Activated T-cell treated with anti-CD3 and anti-CD28 coated beads, Interleukin-2, amount 50 U/mL, for 72 hours (primary cell): ENCODE measurements around the gene TCF23. TPM values are rescaled to one million over a fixed set of nuclear protein-coding genes. Genes with fewer than 3 reads are reported as not detected.
A peak's percentile ranks its signal among the peaks of the same experiment; 100 is the strongest.
"Not testable (repeated sequence)": the region's sequence is repeated elsewhere in the genome, so short reads cannot be mapped to it uniquely, and the experiment has no call there.

ENCODE experiments used
- ATAC-seq, 2 donors: fragments of 150-1000 bp; cut with Tn5 transposase; replicated peaks in 1 of 2; 2 replicates each; pipeline ENCODE4 v1.10.0; 2021; ENCODE audit warnings: moderate library complexity in 2 of 2, mild to moderate bottlenecking in 1 of 2
- DNase-seq, 2 donors: peaks; one replicate each; pipeline ENCODE4 v3.0.0; 2021 to 2022; ENCODE audit warnings: mixed read lengths in 1 of 2
- H3K27ac Mint-ChIP-seq: one replicate; pipeline ENCODE4 v1.8.0; 2022; ENCODE audit warnings: mild to moderate bottlenecking, moderate library complexity, mixed read lengths
- H3K27me3 Mint-ChIP-seq: one replicate; pipeline ENCODE4 v1.8.0; 2022; ENCODE audit warnings: low read depth, mixed read lengths
- H3K36me3 Mint-ChIP-seq, 2 donors: one replicate each; pipeline ENCODE4 v1.8.0; 2022; ENCODE audit warnings: mixed read lengths in 2 of 2, mild to moderate bottlenecking in 1 of 2; ENCODE audit not compliant: insufficient read depth in 2 of 2
- H3K4me1 Mint-ChIP-seq: one replicate; pipeline ENCODE4 v1.8.0; 2022; ENCODE audit warnings: low read depth, mixed read lengths
- H3K4me3 Mint-ChIP-seq, 2 donors: one replicate each; pipeline ENCODE4 v1.8.0; 2022; ENCODE audit warnings: mild to moderate bottlenecking in 2 of 2, mixed read lengths in 2 of 2, moderate library complexity in 2 of 2
- H3K9me3 Mint-ChIP-seq, 2 donors: one replicate each; pipeline ENCODE4 v1.8.0; 2022; ENCODE audit warnings: mixed read lengths in 2 of 2
- total RNA-seq, 2 donors: library from RNA; stranded (reverse); gene quantifications; one replicate each; pipeline ENCODE4 v1.2.3, GENCODE V29; 2022

Gene TCF23
- total RNA-seq, 2 donors from 2014 or later, result not detected

GRCh38 chr2:27194538-27195354 is 45.9 kb downstream of the TCF23 start:
- Mint-ChIP-seq H3K9me3 (no peaks in the 10 kb centered on the region), H3K27me3 (no peaks in the 10 kb centered on the region), H3K4me1 (no peaks in the 10 kb centered on the region), H3K4me3 (no peak overlapping the region), H3K27ac (no peak overlapping the region), H3K36me3 (peaks cover 0 to 4% of the 10 kb centered on the region in 2 donors)
- DNase-seq (no peak), ATAC-seq (no peak)

- not testable (repeated sequence) for DNase-seq, H3K9me3 Mint-ChIP-seq, H3K4me1 Mint-ChIP-seq, H3K4me3 Mint-ChIP-seq, ATAC-seq, H3K27me3 Mint-ChIP-seq, H3K36me3 Mint-ChIP-seq, H3K27ac Mint-ChIP-seq
Measured at GRCh38 chr2:27195799-27196198, 47.0 kb downstream of the TCF23 start.

- not testable (repeated sequence) for H3K36me3 Mint-ChIP-seq, DNase-seq, H3K9me3 Mint-ChIP-seq, ATAC-seq, H3K4me1 Mint-ChIP-seq, H3K27me3 Mint-ChIP-seq, H3K4me3 Mint-ChIP-seq, H3K27ac Mint-ChIP-seq
Measured at GRCh38 chr2:27198068-27198467, 49.3 kb downstream of the TCF23 start.

- no peak overlapping the region for H3K27ac Mint-ChIP-seq
- ATAC-seq, result no peak
- H3K4me1 Mint-ChIP-seq, result no peaks in the 10 kb centered on the region
- peaks cover 0 to 8% of the 10 kb centered on the region in 2 donors for H3K36me3 Mint-ChIP-seq
- H3K4me3 Mint-ChIP-seq, result no peak overlapping the region
- no peak for DNase-seq
- H3K27me3 Mint-ChIP-seq, result no peaks in the 10 kb centered on the region
- no peaks in the 10 kb centered on the region for H3K9me3 Mint-ChIP-seq
Measured at GRCh38 chr2:27198627-27199026, 49.8 kb downstream of the TCF23 start.

- DNase-seq, result no peak
- H3K4me1 Mint-ChIP-seq, result no peaks in the 10 kb centered on the region
- no peaks in the 10 kb centered on the region for H3K27me3 Mint-ChIP-seq
- peaks cover 0 to 9% of the 10 kb centered on the region in 2 donors for H3K36me3 Mint-ChIP-seq
- no peaks in the 10 kb centered on the region for H3K9me3 Mint-ChIP-seq
- H3K27ac Mint-ChIP-seq, result no peak overlapping the region
- no peak for ATAC-seq
- H3K4me3 Mint-ChIP-seq, result no peak overlapping the region
Measured at GRCh38 chr2:27199241-27199640, 50.4 kb downstream of the TCF23 start.

- no peak for DNase-seq
- Mint-ChIP-seq H3K27ac (no peak overlapping the region), H3K4me3 (no peak overlapping the region), H3K36me3 (peaks cover 4 to 14% of the 10 kb centered on the region in 2 donors), H3K27me3 (no peaks in the 10 kb centered on the region), H3K9me3 (no peaks in the 10 kb centered on the region), H3K4me1 (peaks cover 6% of the 10 kb centered on the region)
- ATAC-seq, result no peak
Measured at GRCh38 chr2:27201675-27202074, 52.9 kb downstream of the TCF23 start.

GRCh38 chr2:27202854-27203253 is 54.0 kb downstream of the TCF23 start:
- Mint-ChIP-seq H3K27me3 (no peaks in the 10 kb centered on the region), H3K36me3 (peaks cover 4 to 20% of the 10 kb centered on the region in 2 donors), H3K4me1 (peaks cover 11% of the 10 kb centered on the region), H3K4me3 (no peak overlapping the region), H3K27ac (no peak overlapping the region), H3K9me3 (no peaks in the 10 kb centered on the region)
- DNase-seq (no peak), ATAC-seq (no peak)

- Mint-ChIP-seq H3K9me3 (no peaks in the 10 kb centered on the region), H3K27me3 (no peaks in the 10 kb centered on the region), H3K4me3 (no peak overlapping the region), H3K27ac (no peak overlapping the region), H3K36me3 (peaks cover 4 to 19% of the 10 kb centered on the region in 2 donors), H3K4me1 (peaks cover 11% of the 10 kb centered on the region)
- DNase-seq (no peak), ATAC-seq (no peak)
Measured at GRCh38 chr2:27203741-27204140, 54.9 kb downstream of the TCF23 start.

GRCh38 chr2:27204566-27204965 is 55.8 kb downstream of the TCF23 start:
- peak overlapping the region; percentile 18 for H3K27ac Mint-ChIP-seq
- H3K27me3 Mint-ChIP-seq, result no peaks in the 10 kb centered on the region
- no peak for DNase-seq
- no peak overlapping the region for H3K4me3 Mint-ChIP-seq
- no peak for ATAC-seq
- no peaks in the 10 kb centered on the region for H3K9me3 Mint-ChIP-seq
- peaks cover 4 to 18% of the 10 kb centered on the region in 2 donors for H3K36me3 Mint-ChIP-seq
- H3K4me1 Mint-ChIP-seq, result peaks cover 17% of the 10 kb centered on the region

- H3K27me3 Mint-ChIP-seq, result no peaks in the 10 kb centered on the region
- H3K4me3 Mint-ChIP-seq, result no peak overlapping the region
- no peak overlapping the region for H3K27ac Mint-ChIP-seq
- DNase-seq (no peak), ATAC-seq (no peak)
- peaks cover 4 to 16% of the 10 kb centered on the region in 2 donors for H3K36me3 Mint-ChIP-seq
- peaks cover 24% of the 10 kb centered on the region for H3K4me1 Mint-ChIP-seq
- no peaks in the 10 kb centered on the region for H3K9me3 Mint-ChIP-seq
Measured at GRCh38 chr2:27205206-27205605, 56.4 kb downstream of the TCF23 start.

- H3K27ac Mint-ChIP-seq, result no peak overlapping the region
- DNase-seq, result no peak
- H3K36me3 Mint-ChIP-seq, result peaks cover 4 to 16% of the 10 kb centered on the region in 2 donors
- H3K4me3 Mint-ChIP-seq, result no peak overlapping the region
- H3K4me1 Mint-ChIP-seq, result peaks cover 24% of the 10 kb centered on the region
- no peak for ATAC-seq
- no peaks in the 10 kb centered on the region for H3K9me3 Mint-ChIP-seq
- H3K27me3 Mint-ChIP-seq, result no peaks in the 10 kb centered on the region
Measured at GRCh38 chr2:27206346-27206745, 57.5 kb downstream of the TCF23 start.
